GM18867 (cell line): ENCODE results near the gene TRAF1.

Experiments used
- ATAC-seq: cut with Tn5 transposase; IDR thresholded peaks from one replicate; pipeline ENCODE4 v1.9.1; 2021; ENCODE audit warnings: mild to moderate bottlenecking, moderate library complexity; ENCODE audit not compliant: unreplicated experiment

Gene TRAF1

DNA sequence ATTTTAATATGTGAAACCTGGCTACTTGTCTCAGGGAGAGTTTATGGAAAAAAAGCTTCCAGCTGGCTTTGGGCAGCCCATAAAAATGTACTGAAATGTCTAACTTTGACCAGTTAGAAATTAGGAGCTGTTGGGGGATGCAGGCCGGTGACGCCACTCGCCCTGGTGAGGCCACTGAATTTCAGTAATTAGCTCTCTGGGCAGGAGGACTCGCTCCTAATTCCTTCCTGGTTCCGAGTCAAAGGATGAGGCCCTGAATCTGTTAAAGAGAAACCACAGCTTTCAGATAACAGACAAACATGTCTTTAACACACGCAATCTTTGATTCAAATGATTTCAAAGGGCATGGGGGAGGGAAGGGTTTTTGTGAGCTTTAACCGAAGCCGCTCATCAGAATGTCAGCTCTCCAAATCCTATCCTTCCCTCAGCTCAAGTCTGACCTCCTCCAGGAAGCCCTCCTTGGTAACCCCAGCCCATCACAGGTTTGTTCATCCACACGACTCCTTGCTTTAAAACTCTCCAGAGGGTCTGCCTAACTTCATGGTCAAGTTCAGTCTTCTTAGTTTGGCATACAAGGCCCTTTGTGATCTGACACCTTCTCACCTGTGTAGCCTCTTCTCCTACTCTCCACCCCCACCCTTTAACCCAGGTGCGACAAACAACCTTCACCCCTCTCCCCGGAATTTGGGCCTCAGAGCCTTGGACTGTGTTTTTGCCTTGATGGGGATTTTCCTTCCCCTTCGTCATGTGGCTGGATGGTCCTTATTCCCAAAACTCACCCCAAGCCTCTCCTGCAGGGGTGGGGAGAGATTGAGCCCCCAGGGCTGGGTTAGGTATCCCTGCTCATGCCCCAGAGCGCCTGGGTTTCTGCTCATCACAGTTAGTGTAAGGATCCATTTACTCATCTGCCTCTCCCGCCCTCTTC, 36.0 kb downstream of the TRAF1 start:
- ATAC-seq = no peak

DNA sequence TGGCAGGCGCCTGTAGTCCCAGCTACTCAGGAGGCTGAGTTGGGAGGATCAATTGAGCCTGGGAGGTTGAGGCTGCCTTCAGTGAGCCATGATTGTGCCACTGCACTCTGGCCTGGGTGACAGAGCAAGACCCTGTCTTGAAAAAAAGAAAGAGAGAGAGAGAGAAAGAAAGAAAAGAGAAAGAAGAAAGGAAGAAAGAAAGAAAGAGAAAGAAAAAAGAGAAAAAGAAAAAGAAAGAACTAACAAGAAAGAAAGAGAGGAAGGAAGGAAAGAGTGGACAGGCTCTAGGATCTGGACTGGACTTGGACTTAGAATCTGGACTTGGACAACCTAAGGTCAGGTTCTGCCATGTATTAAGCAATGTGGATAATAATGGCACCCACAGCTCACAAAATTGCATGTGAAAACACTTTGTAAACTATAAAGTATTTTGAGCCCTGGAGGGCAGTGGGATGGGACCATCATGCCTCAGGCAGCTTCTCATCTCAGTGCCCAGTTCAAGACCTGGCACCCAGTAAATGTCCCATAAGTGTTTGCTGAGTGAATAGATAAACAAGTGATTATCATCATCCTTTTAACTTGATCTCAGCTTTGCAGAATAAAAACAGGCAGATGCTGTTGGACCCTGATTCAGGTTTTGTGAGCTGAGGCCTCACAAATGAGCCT, 36.9 kb downstream of the TRAF1 start:
- ATAC-seq = no peak

DNA sequence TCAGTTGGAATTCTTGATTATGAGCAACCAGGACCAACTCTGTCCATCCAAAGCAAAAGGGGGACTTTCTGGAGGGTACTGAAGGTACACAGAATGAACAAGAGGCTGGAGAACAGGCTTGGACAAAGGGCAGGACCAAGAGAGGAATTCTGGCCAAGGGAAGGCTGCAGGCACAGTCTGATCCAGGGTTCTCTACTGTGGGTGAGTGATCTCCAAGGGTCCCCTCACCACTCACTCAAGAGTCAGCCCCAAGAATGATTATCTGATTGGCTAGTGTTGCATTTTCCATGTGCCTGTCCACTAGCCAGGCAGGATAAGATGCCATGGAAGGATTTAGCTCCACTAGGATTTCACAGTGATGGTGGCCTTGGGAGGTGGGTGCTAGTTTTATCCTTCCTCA, 38.0 kb downstream of the TRAF1 start:
- no peak for ATAC-seq

DNA sequence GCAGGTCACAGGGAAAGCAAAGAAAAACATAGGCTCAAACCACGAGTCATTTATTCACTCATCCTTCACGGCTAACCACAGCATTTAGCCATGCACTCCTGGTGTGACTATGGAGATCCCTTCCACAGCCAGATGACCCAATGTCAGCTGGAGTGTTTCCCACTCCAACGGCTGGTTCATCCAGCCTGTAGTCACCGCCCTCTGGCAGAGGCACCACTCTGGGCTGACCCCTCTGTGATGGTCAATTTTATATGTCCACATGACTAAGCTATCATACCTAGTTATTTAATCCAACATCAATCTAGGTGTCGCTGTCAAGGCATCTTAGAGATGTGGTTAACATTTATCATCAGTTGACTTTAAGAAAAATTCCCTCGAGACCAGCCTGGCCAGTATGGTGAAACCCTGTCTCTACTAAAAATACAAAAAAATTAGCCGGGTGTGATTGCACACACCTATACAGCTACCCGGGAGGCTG, 40.1 kb downstream of the TRAF1 start:
- no peak for ATAC-seq

DNA sequence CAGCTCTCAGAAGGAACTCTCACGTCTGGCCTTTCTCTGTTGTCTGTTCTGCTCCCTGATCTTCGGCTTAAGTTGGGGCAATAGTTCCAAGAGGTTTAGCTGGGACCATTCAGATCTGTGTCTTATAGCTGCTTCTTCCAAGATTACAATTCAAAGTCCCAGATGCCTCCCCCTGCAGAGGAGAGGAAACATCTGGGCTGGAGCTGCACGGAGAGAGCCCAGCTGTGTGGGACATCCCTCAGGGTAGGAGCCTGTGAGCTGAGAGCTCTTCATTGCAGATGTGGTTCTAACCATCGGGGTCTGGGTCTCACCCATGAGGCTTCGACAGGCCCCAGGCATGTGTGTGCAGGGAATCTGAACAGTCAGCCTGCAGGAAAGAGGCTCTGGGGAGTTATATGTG, 40.6 kb downstream of the TRAF1 start:
- no peak for ATAC-seq

DNA sequence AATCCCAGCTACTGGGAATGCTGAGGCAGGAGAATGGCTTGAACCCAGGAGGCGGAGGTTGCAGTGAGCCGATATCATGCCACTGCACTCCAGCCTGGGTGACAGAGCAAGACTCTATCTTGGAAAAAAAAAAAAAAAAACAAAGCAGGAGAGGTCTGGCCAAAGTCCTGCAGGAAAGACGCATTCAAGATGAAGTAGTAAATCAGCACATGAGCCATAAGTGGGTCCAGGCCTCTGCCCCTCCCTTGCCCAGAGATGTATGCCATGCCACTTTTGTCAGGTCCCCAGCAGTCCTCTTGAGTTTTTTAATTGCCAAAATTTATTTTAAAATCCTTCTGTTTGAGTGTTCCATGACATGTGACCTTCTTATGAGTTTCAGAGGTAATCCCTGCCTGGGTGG, 41.1 kb downstream of the TRAF1 start:
- ATAC-seq = no peak

DNA sequence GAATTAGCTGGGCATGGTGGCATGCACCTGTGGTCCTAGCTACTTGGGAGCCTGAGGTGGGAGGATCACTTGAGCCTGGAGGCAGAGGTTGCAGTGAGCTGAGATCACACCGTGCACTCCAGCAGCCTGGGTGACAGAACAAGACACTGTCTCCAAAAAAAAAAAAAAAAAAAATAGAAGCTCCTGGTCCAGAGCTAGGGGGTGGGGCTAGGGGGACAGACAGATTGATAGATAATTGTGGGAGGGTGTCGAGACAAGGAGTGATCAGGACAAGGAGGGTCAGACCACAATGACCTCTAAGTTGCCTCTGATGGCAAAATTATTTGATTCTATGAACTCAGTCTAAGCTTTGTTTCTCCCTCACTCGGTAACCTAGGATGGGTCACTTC, 43.0 kb downstream of the TRAF1 start:
- no peak for ATAC-seq

DNA sequence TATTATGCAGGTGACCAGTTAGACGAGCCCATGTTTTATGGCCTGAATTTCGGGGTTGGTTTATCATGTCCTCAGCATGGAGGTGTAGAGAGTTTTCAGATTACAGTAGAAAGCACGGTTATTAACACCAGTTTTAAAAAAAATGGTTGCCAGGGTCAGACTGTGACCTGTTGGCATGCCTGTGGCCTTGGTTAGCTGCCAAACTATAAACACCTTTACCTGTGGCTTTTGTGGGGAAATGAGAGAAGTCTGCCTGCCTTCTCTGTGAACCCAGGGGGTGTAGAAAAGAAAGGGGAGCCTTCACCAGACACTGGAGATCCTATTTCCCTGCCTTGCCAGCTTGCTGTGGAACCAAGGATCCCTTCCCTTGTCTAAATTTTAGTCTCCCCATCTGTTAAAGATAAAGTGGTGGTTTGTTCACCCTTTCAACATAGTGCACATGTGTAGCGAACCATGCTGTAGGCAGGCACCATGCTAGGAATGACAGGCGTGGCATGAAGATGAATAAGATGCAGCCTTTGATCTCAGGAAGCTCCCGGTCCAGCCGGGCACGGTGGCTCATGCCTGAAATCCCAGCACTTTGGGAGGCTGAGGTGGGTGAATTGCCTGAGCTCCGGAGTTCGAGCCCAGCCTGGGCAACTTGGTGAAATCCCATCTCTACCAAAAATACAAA, 43.5 kb downstream of the TRAF1 start:
- ATAC-seq = no peak

DNA sequence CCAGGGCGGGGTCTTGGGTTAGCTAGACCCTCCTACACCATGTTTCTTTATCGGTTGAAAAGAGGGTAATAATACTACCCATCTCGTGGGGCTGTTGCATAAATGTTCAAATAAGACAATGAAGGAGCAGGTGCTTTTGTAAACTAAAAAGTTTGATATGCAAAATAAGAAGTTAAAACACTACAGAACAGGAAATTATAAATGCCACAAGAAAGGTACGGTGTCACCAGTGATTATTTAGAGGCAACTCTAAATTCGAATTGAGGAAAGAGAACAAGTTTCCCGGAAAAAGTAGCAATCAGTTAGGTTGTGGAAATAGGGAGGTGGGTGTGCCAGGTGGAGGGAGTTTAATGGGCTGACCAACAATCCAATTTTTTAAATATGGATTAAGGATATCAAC, 47.1 kb downstream of the TRAF1 start:
- no peak for ATAC-seq

DNA sequence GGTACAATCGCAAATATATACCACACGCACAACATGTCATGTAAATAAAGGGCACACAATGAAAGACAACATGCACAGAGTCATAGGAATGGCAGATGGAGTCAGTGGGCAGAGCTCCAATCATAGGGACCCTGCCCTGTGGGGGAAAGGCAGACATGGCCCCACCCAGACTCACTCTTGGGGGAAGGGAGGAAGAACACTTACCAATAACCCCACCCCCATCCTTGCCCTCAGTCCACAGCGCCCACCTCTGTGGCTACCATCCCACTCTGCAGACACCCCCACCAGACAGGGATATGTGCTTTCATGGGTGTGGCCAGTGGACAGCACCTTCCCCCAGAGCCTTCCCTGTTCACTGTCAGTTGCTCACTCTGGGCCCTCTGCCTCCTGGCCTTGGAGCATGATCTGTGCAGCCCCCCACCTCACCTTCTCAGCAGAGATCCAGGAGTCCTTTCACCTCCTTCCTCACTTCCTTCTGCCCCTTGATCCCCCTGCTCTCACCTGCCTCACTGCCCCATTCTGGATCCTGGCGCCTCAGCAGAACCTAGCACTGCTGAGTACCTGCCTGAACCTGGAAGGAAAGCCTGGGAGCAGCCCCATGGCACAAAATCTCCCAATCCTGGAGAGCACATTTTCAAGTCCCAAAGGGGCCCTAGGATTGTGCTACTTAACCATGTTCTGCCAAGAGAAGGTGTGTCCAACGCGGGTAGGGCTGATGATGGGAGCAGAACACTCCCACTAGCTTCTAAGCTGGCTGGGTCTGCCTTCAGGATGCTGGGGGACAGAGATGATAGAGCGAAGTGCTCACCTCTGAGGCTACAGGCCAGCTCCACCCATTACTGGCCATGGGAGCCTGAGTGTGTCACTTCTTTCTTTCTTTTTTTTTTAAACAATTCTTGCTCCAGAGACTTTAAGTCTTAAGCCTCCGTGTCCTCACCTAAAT, 48.1 kb downstream of the TRAF1 start:
- no peak for ATAC-seq

DNA sequence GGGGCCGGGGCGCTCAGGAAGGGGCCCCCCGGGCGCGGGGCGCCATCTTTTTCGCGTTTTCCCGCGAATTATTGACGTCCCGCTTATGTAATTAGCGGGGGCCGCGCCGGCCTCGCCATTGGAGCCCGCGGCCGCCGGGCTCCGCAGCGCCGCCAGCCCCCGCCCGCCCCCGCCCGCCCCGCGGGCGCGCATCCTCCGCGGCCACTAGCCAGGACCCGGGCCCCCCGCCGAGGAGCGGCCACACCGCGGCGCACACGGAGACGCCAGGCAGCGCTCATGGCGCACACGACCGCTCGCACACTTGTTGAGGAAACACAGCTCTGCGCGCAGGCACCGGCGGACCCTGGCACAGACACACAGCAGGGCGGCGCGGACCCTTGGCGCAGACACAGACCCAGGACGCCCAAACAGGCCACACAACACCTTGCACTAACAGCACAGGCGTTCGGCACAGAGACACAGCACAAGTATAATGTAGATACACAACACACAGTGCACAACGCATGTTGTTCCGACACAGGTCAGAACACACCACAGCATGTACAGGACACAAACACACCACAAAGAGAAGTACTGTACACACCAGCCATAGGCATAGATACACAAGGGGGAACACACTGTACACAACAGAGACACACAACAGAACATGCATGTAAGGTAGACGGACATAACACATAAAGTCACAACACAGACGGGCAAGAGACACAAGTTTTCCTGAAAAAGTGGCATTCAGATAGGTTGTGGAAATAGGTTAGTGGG, 49.1 kb downstream of the TRAF1 start:
- peak; percentile 44 for ATAC-seq

DNA sequence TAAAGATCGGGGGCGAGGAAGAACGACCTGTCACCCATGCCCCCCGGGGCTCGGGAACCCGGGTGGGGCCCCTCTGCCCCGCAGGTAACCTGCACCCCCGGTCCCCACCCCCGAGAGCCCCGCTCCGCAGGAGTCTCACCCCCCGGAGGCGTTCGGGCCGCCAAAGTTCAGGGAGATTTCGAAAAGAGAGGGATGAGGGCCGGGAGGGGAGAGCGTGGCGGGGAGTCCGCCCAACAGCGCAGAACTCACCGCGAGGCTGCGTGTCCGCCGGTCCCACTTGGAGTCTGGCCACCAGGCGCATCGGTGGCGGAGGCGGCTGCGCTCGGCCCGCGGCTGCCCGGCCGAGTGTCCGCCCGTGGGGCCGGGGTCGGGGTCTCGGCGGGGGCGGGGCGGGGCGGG, 49.8 kb downstream of the TRAF1 start, which contains the start of gene PHF19:
Gene PHF19, minus strand, starts transcription at position 347 of the 399 bp plus-strand sequence. CDS start 2,447 bp downstream, outside the sequence.
- ATAC-seq = peak; percentile 19

DNA sequence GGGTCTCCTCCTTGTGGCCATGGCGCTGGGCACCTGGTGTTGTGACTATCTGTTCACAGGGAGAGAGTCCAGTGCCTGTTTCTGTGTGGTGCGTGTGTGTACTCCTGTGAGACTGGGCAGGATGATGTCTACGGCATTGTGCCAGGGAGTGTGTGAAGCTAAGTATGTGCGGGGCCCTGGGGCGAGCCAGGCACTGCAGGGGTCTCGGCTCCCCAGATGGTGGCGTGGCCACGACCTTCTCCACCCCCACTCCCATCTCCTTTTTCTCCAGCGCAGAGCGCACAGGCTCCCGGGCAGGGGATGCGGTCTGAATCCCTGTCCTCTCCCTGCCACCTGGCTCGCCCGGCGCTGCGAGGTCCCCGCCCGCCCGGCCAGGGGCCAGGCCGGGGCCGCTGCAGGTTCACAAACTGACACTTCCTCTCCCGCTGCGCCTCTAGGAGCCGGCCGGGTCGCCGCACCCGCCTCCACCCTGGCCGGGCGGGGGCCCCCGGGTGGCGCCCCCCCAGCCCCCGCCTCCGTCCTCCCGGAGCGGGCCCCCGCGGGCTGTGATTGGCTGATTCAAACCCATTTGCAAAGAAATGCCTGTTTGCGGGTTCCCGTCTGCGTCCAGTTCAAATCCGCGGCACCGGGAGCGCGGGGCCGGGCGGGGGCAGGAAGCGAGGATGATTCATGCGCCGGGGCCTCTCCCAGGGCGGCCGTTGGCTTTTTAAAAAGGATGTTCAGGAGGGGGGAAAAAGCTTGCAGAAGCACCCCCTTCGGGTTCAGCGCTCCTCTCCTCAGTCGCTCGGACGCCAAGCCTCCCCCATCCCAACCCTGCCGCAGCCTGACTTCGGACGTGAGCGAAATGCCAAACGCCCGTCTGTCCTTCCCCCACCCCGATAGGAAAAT, 50.4 kb downstream of the TRAF1 start:
- ATAC-seq = peak; percentile 65

DNA sequence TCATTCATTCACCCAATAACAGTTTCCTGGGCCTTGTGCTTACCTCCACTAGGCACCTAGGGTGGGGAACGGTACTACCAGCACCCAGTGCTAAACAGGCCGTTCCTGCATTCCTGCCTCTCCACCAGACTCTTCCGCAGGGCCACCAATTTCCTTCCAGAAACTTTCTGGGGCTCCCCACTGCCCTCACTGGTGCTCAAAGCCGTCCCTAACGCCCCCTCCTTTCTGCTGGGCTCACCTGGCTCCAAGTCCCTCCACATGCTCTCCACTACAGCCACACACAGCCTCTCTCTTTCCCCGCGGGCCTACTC, 51.0 kb downstream of the TRAF1 start:
- ATAC-seq = no peak

DNA sequence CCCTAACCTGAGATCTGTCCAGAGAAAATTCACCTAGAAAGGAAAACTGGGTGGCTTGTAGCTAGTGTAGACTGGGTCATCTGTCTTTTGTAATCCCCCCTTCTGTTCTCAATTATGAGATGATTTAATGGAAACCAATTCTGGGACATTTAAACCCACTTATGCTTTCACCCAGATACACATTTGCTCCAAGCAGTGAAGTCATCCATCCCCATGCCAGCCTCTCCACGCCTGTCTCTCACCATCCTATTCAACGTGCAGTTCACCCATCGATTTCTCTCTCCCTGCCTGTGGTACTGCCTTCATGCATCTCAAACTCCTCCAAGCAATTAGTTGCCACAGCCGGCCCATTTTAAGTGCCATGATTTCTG, 51.4 kb downstream of the TRAF1 start:
- no peak for ATAC-seq

DNA sequence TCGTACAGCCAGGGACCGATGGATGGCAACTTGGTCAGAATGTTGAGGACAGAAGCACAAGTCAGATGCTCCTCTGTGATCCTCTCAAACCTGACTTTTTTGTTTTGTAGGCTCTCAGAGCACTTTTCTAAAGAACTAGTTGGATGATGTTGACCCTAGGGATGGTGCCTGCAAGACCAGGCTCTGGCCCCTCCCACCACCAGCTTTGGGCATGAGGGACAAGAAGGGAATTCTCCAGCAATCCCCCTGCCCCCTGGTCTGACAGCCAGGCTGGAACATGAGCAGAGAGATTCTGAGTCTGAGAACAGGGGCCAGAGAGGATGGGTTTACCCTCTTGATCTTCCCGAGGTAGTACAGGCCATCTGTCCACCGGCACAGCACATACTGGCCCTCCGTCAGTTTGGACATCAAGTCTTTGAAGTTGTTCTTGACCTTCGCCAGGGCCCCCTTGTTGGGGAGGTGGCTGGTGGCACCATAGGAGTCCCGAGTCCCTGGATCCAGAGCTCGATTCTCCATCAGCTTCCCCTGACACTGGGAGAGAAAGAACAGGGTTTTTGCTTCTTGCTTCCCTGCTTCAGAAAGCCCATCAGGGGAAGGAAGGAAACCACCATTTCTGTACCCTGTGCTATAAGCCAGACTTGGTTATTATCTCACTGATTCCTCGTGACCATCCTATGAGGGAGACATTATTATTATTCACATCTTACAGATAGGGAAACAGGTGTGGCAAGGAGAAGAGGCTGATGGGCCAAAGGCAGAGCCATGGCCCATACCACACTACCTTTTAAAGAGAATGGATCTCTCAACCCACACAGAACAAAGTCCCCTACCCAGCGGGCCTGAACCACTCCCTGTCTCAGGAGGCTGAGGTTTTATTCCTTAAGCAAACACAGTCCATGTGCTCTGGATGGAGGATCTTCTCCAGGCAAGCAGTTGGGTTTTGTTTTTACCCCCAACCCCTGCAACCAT, 52.1 kb downstream of the TRAF1 start:
- no peak for ATAC-seq

DNA sequence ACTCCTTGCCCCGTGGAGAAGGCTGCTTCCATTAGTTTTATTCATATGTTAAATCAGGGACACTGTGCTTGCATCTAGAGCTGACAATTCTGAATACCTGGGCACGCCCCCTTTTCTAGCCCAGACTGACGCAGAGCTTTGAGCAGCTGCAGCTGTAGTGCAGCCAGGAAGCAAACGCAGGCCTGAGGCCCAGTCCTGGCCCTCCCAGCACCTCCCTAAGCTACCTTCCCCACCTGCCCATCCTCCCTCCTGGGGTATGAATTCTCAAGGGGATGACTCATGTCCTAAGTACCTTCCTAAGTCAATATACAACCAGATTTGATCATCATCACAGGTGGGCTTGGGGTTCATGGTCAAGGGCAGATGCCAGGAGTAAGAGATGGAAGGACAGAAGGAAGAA, 53.1 kb downstream of the TRAF1 start:
- ATAC-seq = no peak
